Measurements from ENCODE around the gene LOXHD1. TPM values are rescaled to one million over a fixed set of nuclear protein-coding genes. Genes with fewer than 3 reads are reported as not detected.

The LOXHD1 gene
- total RNA-seq, 4 donors from 2014 or later, result 0.41 TPM; not detected in 3

- Histone ChIP-seq H3K4me1 (no peaks in the 10 kb centered on the region), H3K27me3 (no peaks in the 10 kb centered on the region), H3K9me3 (no peaks in the 10 kb centered on the region), H3K36me3 (no peaks in the 10 kb centered on the region), H3K27ac (no peak overlapping the region), H3K4me3 (no peak overlapping the region)
- intact Hi-C loops (cut with DNase I; ENCODE audit: low total_unique reads) (no loop called here), in situ Hi-C loops (cut with MboI; ENCODE audit: low sequenced_read_pairs in 4 of 4) (no loop called here)
- ATAC-seq (no peak), DNase-seq (no peak)
- TF ChIP-seq CTCF (IDR thresholded peaks at IDR 0.05 in 4 of 5, conservative IDR thresholded peaks at IDR 0.05 in 1 of 5), result no peak
- TF ChIP-seq POLR2A (IDR thresholded peaks at IDR 0.05), result no peak
Observed at GRCh38 chr18:46632401-46633071, 24.5 kb downstream of the LOXHD1 start.

GRCh38 chr18:46630991-46631390 lies 26.0 kb downstream of the LOXHD1 start:
- DNase-seq, result no peak
- intact Hi-C loops (cut with DNase I; ENCODE audit: low total_unique reads), result no loop called here
- no peaks in the 10 kb centered on the region for H3K36me3 ChIP-seq

GRCh38 chr18:46630160-46630559 lies 26.9 kb downstream of the LOXHD1 start:
- no peaks in the 10 kb centered on the region for H3K9me3 ChIP-seq
- H3K36me3 ChIP-seq, result no peaks in the 10 kb centered on the region
- in situ Hi-C loops (cut with MboI; ENCODE audit: low sequenced_read_pairs in 4 of 4), result no loop called here
- DNase-seq (no peak), ATAC-seq (no peak)
- no peaks in the 10 kb centered on the region for H3K4me1 ChIP-seq
- TF ChIP-seq CTCF (IDR thresholded peaks at IDR 0.05 in 4 of 5, conservative IDR thresholded peaks at IDR 0.05 in 1 of 5), result no peak
- no peak for TF ChIP-seq POLR2A (IDR thresholded peaks at IDR 0.05)
- H3K4me3 ChIP-seq, result no peak overlapping the region
- intact Hi-C loops (cut with DNase I; ENCODE audit: low total_unique reads), result no loop called here
- H3K27me3 ChIP-seq, result peaks cover 0 to 3% (median 0%) of the 10 kb centered on the region in 3 donors
- no peak overlapping the region for H3K27ac ChIP-seq

More at GRCh38 chr18:46630991-46631390, 26.0 kb downstream of the LOXHD1 start:
- H3K9me3 ChIP-seq, result no peaks in the 10 kb centered on the region
- H3K4me1 ChIP-seq, result no peaks in the 10 kb centered on the region
- in situ Hi-C loops (cut with MboI; ENCODE audit: low sequenced_read_pairs in 4 of 4), result no loop called here
- peaks cover 0 to under 1% (median 0%) of the 10 kb centered on the region in 3 donors for H3K27me3 ChIP-seq
- no peak for ATAC-seq
- no peak overlapping the region for H3K27ac ChIP-seq
- TF ChIP-seq POLR2A (IDR thresholded peaks at IDR 0.05) (no peak), CTCF (IDR thresholded peaks at IDR 0.05 in 4 of 5, conservative IDR thresholded peaks at IDR 0.05 in 1 of 5) (no peak)
- H3K4me3 ChIP-seq, result no peak overlapping the region

GRCh38 chr18:46629361-46629760 lies 27.7 kb downstream of the LOXHD1 start:
- intact Hi-C loops (cut with DNase I; ENCODE audit: low total_unique reads), result no loop called here
- DNase-seq, result no peak

More at GRCh38 chr18:46629361-46629760, 27.7 kb downstream of the LOXHD1 start:
- no peak overlapping the region for H3K27ac ChIP-seq
- H3K27me3 ChIP-seq, result peaks cover 0 to 3% (median 0%) of the 10 kb centered on the region in 3 donors
- H3K36me3 ChIP-seq, result no peaks in the 10 kb centered on the region
- H3K4me3 ChIP-seq, result no peak overlapping the region
- TF ChIP-seq CTCF (IDR thresholded peaks at IDR 0.05 in 4 of 5, conservative IDR thresholded peaks at IDR 0.05 in 1 of 5) (no peak), POLR2A (IDR thresholded peaks at IDR 0.05) (no peak)
- H3K9me3 ChIP-seq, result no peaks in the 10 kb centered on the region
- no peak for ATAC-seq
- in situ Hi-C loops (cut with MboI; ENCODE audit: low sequenced_read_pairs in 4 of 4), result no loop called here
- no peaks in the 10 kb centered on the region for H3K4me1 ChIP-seq

All from gastrocnemius medialis (tissue), 4 donors.